ENCODE measurements around the gene CFAP97D2.

CFAP97D2 gene

DNA sequence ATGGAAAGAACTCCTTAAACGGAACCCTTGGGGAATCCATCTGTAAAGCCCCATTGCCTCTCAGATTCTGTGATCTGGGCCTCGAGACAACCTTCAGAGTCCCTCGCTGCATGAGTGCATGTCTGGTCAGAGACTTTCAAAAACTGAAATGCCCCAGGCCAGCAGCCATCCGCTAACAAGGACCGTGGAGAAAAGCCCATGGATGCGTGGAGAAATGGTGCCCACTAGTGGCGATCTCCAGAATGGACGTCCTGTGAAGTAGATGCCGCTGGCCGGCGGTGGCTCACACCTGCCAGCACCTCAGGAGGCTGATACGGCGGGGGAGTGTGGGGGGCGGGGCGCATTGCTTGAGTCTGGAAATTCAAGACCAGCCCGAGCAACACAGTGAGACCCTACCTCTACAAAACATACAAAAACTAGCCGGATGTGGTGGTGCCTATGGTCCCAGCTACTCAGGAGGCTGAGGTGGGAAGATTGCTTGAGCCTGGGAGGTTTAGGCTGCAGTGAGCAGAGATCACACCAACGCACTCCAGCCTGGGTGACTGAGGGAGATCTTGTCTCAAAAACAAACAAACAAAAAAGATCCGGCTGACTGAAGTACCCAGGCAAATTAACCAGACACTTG is 47.8 kb downstream of the CFAP97D2 start:
- no peaks in the 10 kb centered on the region for H3K27me3 Mint-ChIP-seq
- peaks cover 62% of the 10 kb centered on the region for H3K4me1 Mint-ChIP-seq
- ATAC-seq = peak; percentile 89
- no peak overlapping the region for H3K27ac Mint-ChIP-seq
- H3K4me3 Mint-ChIP-seq = peak overlapping the region in 1 of 2 donors; percentile 10
- no peaks in the 10 kb centered on the region for H3K9me3 Mint-ChIP-seq
- peak; percentile 82 to 85 for DNase-seq

DNA sequence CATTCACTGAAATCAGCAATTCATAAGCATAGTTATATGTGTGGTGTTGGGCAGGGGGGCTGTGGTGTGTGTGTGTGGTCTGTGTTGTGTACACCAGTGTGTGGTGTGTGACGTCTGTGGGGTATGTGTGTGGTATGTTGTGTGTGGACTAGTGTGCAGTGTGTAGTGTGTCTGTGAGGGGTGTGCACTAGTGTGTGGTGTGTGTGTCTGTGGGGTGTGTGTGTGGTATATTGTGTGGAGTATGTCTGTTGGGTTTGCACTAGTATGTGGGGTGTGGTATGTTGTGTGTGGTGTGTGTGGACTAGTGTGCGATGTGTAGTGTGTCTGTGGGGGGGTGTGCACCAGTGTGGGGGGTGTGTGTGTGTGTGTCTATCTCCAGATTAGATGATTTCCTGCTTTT is 48.5 kb downstream of the CFAP97D2 start:
- Mint-ChIP-seq H3K4me1 (peaks cover 55% of the 10 kb centered on the region), H3K9me3 (no peaks in the 10 kb centered on the region), H3K27ac (no peak overlapping the region), H3K27me3 (no peaks in the 10 kb centered on the region), H3K4me3 (no peak overlapping the region)
- no peak for DNase-seq
- no peak for ATAC-seq

DNA sequence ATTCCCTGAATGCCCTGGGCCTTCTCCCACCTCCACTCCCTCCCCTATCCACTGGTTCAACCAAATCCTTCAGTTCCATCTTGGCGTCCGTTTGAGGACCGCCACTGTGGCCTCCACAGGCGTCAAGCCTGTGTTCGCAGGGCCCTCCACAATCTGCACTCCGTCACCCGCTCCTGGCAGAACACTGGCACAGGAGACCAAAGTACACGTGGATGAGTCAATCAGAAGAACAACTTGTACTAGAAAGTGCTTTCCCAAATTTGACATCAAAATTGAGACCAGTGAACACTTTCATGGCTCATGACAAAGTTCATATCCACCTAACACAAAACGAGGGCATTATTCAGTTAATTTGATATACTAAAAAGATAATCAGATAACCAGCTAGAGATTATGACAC is 49.1 kb downstream of the CFAP97D2 start:
- Mint-ChIP-seq H3K4me1 (peaks cover 51% of the 10 kb centered on the region), H3K4me3 (no peak overlapping the region), H3K27ac (no peak overlapping the region), H3K27me3 (no peaks in the 10 kb centered on the region), H3K9me3 (no peaks in the 10 kb centered on the region)
- ATAC-seq (no peak), DNase-seq (no peak)

DNA sequence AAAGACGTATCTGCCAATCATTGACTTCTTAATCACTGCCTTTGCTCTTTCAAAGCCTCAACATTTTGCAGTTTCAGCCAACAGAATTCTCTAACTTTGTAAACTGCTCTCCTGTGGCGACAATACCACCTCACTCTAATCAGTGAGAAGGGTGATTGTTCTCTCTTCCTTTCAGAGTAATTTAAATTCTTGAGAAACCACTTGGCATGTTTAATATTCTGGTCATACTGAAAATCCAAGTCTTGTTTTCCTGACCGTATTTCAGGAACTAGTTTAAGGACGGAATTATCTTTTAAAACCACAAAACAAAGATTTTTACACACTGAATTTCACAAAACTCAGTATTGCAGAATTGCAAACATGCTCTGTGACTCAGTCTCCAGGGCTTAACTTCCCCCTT is 50.4 kb downstream of the CFAP97D2 start:
- ATAC-seq (no peak), DNase-seq (no peak)
- H3K4me1 Mint-ChIP-seq = peaks cover 49% of the 10 kb centered on the region
- no peak overlapping the region for H3K4me3 Mint-ChIP-seq
- H3K27ac Mint-ChIP-seq = no peak overlapping the region
- no peaks in the 10 kb centered on the region for H3K9me3 Mint-ChIP-seq
- no peaks in the 10 kb centered on the region for H3K27me3 Mint-ChIP-seq

DNA sequence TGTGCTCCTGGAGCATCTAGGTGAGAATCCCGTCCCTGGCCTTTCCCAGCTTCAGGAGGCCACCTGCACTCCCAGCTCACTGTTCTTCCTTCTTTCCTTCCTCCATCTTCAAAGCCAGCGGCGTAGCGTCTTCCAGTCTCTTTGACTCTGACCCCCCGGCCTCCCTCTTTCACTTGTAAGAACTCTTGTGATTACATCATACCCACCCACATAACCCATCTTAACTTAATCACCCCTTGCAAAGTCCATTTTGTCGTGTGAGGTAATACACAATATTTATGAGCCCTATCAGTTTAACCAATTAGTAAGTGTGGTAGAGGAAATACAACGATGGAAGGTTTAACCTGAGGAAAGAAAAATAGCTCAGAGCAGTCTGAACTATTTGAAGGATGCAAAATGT is 51.1 kb downstream of the CFAP97D2 start:
- ATAC-seq = no peak
- Mint-ChIP-seq H3K27me3 (no peaks in the 10 kb centered on the region), H3K9me3 (no peaks in the 10 kb centered on the region), H3K4me1 (peaks cover 46% of the 10 kb centered on the region), H3K27ac (peak overlapping the region; percentile 67 to 89), H3K4me3 (peak overlapping the region in 1 of 2 donors; percentile 39)
- no peak for DNase-seq

DNA sequence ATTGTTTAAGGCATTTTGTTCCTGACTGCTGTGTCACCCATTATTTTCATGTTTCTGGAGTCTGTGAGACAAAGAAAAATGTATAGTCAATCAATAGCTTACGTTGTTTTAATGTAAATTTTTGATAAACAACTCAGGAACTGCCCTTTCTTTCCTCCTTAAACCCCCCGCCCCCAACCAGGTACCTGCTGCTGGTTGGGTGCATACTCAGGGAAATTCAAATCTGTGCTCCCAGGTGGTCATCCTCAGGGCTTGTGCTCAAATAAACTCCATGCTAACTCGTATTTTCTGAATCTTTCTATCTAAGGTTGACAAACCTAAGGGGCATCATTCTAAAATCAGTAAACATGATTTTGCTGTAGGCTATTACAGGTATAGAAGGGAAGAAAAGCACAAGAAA is 51.5 kb downstream of the CFAP97D2 start:
- no peak overlapping the region for H3K4me3 Mint-ChIP-seq
- no peak for DNase-seq
- H3K9me3 Mint-ChIP-seq = no peaks in the 10 kb centered on the region
- peaks cover 46% of the 10 kb centered on the region for H3K4me1 Mint-ChIP-seq
- no peak overlapping the region for H3K27ac Mint-ChIP-seq
- ATAC-seq = no peak
- H3K27me3 Mint-ChIP-seq = no peaks in the 10 kb centered on the region

DNA sequence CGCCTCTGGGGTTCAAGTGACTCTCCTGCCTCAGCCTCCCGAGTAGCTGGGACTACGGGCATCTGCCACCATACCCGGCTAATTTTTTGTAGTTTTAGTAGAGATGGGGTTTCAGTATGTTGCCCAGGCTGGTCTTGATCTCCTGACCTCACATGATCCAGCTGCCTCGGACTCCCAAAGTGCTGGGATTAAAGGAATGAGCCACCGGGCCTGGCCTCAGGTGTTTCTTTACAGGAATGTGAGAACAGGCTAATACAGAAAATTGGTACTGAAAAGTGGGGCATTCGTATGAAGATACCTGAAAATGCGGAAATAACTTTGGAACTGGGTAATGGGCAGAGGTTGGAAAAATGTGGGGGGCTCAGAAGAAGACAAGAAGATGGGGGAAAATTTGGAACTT is 52.8 kb downstream of the CFAP97D2 start:
- no peak overlapping the region for H3K27ac Mint-ChIP-seq
- H3K27me3 Mint-ChIP-seq = no peaks in the 10 kb centered on the region
- DNase-seq (no peak), ATAC-seq (no peak)
- H3K9me3 Mint-ChIP-seq = no peaks in the 10 kb centered on the region
- peaks cover 39% of the 10 kb centered on the region for H3K4me1 Mint-ChIP-seq
- H3K4me3 Mint-ChIP-seq = no peak overlapping the region

DNA sequence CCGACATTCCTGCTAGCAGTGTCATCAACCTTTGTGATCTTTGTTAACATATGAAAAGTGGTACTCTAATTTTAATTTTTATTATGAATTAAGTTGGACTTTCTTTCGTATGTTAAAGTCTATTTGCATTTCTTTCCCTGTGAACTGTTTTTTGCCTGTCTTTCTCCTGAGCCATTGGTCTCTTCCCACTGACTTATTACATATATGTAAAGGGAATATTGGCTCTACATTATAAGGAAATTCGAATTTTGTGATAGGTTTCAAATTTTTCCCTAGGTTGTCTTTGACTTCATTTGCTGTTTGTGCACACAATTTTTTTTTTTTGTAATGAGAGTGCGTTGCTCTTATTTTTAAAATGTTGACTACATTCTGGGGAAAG is 55.2 kb downstream of the CFAP97D2 start:
- ATAC-seq = no peak
- H3K4me1 Mint-ChIP-seq = peaks cover 44% of the 10 kb centered on the region

DNA sequence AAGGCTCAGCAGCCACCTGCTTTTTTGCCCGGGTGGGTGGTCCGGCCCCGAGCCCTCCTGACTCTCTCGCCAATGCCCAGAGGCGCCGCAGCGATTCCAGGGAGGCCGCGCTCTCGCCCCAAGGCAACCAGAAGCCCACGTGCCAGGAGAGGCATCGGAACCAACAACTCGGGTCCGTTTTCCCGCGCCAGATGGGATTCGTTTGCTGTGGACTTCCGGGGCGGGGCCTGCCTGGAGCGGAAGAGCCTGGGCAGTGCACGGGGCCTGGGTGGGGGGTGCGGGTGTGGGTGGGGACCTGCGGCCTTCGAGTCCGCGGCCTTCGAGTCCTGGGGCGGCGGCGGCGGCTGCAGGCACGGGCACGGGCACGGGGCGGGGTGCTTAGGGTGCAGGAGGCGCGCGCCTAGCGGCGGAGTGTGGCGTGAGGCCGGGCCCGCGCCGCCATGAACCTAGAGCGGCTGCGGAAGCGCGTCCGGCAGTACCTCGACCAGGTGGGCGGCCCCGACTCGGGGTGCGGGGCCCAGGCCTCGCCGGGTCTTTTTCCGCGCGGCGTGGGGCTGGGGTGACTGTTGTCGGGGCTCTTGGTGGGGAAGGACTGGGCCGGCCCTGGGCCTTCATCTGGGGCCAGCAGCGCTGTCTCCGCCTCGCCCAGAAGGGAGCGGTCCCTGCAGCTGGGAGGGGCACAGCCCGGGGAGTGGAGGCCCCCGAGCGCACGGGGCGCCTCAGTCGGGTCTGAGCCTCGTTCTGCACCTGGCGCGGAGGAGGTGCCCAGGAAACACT is 55.8 kb downstream of the CFAP97D2 start, which contains the start of gene CDC16:
TSS of gene CDC16 (plus strand) at position 253 of the 777 bp plus-strand sequence. CDS start at position 441, 188 bp downstream.
- Mint-ChIP-seq H3K4me3 (peak within 1 kb of the TSS; percentile 88 to 93), H3K4me1 (peaks cover 40% of the 10 kb centered on the region)
- ATAC-seq = peak; percentile 95

More for the DNA sequence above, 55.2 kb downstream of the CFAP97D2 start:
- no peak for DNase-seq
- Mint-ChIP-seq H3K9me3 (no peaks in the 10 kb centered on the region), H3K27ac (peak overlapping the region; percentile 93 to 95), H3K27me3 (no peaks in the 10 kb centered on the region), H3K4me3 (peak overlapping the region; percentile 88 to 93)

DNA sequence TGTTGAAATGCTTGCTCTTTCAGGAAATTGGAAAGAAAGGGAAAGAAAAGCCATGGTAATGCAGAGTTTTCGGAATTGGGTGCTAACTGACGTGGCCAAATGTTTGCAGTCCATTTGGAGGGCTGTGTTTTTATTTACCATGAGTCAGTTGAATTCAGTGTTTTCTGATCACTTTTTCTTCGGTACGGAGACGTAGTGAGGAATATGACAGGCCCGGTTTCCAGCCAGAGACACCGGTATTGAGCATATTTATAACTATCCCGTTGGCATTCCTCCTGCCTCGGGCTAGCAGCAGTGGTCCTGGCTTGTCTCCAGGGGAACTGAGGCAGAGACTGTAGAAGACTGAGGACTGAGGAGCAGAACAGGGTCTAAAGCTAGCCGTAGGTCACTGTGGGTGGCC is 56.6 kb downstream of the CFAP97D2 start:
- no peak for ATAC-seq
- Mint-ChIP-seq H3K27ac (peak overlapping the region; percentile 93 to 95), H3K4me3 (peak overlapping the region; percentile 88 to 93), H3K9me3 (no peaks in the 10 kb centered on the region), H3K27me3 (no peaks in the 10 kb centered on the region), H3K4me1 (peaks cover 31% of the 10 kb centered on the region)
- no peak for DNase-seq

More for the DNA sequence above, 55.8 kb downstream of the CFAP97D2 start, which contains the start of gene CDC16:
- Mint-ChIP-seq H3K27me3 (no peaks in the 10 kb centered on the region), H3K9me3 (no peaks in the 10 kb centered on the region), H3K27ac (peak within 1 kb of the TSS; percentile 93 to 95)
- peak; percentile 81 to 91 for DNase-seq

DNA sequence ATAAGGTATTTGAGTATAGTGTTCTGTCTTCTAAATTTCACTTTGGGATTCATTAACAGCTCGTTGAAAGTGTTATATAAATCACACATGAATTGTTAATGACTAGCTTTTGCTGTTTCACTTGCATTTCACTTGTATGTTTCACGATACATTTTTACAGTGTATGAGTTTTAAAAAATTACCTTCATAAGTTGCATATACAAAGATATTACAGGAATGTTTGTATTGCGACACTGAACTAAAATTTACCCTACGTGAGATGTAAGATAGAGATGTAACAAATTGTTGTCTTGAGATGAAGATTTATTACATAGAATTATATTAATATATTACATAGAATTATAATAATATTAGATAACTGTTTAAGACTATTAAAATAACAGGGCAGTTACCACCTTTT is 57.2 kb downstream of the CFAP97D2 start:
- ATAC-seq = no peak
- no peak for DNase-seq
- no peaks in the 10 kb centered on the region for H3K27me3 Mint-ChIP-seq
- peaks cover 29% of the 10 kb centered on the region for H3K4me1 Mint-ChIP-seq
- H3K27ac Mint-ChIP-seq = peak overlapping the region in 1 of 2 donors; percentile 93
- H3K4me3 Mint-ChIP-seq = peak overlapping the region; percentile 88 to 93
- no peaks in the 10 kb centered on the region for H3K9me3 Mint-ChIP-seq

DNA sequence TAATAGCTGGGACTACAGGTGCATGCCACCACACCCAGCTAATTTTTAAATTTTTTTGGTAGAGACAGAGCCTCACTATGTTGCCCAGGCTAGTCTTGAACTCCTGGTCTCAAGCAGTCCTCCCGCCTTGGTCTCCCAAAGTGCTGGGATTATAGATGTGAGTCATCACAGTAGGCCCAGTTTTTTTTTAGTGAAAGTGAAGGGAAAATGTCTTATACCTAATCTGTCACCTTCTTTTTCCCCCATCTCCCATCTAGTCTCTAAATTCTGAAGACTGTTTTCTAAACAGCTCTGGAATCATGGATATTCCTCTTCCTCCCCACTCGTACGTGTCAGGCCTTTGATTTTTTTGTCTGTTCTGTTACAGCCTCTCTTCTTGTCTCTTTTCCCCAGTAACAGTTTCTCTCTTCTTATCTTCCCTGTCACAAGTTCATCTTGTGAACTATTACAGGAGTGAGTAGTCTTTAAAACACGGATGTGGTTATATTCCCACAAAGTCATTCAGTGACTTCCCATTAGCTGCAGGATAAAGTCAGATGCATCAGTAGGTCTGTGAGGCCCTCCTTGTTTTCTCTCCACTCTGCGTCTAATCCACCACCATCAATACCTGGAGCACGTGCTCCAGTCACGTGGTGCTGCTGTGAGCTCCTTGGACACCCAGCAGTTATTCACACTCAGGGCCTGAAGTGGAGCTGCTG is 58.5 kb downstream of the CFAP97D2 start:
- H3K27me3 Mint-ChIP-seq = no peaks in the 10 kb centered on the region
- DNase-seq (no peak), ATAC-seq (no peak)
- H3K4me3 Mint-ChIP-seq = no peak overlapping the region
- no peak overlapping the region for H3K27ac Mint-ChIP-seq
- peaks cover 29% of the 10 kb centered on the region for H3K4me1 Mint-ChIP-seq
- no peaks in the 10 kb centered on the region for H3K9me3 Mint-ChIP-seq

DNA sequence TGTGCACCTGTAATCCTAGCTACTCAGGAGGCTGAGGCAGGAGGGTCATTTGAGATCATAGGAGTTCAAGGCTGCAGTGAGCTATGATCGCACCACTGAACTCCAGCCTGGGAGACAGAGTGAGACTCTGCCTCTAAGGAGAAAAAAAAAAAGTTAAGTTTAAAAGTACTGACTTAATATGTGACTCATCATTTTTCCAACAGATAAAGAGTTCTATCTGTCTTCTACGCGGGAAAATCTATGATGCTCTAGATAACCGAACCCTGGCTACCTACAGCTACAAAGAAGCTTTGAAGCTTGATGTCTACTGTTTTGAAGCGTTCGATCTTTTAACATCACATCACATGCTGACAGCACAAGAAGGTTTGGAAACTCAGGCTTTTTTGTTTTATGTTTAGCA is 62.9 kb downstream of the CFAP97D2 start:
- DNase-seq = no peak
- Mint-ChIP-seq H3K4me1 (peaks cover 11% of the 10 kb centered on the region), H3K4me3 (no peak overlapping the region), H3K27ac (no peak overlapping the region), H3K27me3 (no peaks in the 10 kb centered on the region), H3K9me3 (no peaks in the 10 kb centered on the region)
- ATAC-seq = no peak

DNA sequence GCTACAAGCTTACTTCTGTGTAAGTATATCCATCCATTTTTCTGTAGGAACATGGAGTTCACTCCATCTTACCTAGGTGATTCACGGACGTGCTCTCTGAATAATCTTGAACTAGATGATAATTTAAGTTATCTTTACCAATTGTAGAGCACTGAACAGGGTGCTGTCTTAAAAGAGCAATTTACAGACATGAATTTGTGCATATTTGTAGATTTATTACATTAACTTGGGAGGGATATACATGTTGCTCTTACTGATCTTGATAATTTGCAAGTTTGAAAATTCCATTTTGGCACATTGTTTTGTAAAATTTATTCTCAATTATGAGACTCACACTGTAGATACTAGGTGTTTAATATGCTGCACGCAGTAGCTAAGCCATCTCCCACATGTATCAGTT is 64.9 kb downstream of the CFAP97D2 start:
- no peaks in the 10 kb centered on the region for H3K4me1 Mint-ChIP-seq
- no peaks in the 10 kb centered on the region for H3K9me3 Mint-ChIP-seq
- no peak overlapping the region for H3K4me3 Mint-ChIP-seq
- no peaks in the 10 kb centered on the region for H3K27me3 Mint-ChIP-seq
- ATAC-seq (no peak), DNase-seq (no peak)
- no peak overlapping the region for H3K27ac Mint-ChIP-seq

DNA sequence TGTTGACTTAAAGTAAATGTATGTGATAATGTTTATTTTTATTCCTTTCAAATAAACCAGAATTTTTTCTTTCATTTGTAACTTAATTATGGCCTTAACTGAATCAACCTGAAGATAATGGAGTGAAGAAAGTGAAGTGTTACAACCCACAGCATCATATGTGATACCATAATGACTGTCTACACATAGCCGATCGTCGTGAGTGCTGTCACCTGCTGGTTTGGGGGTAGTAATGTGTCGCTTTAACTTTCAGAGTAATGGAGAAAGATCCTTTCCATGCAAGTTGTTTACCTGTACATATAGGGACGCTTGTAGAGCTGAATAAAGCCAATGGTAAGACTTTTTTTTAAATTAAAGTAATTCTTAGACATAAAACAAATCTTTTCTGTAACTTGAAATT is 65.6 kb downstream of the CFAP97D2 start:
- H3K27me3 Mint-ChIP-seq = no peaks in the 10 kb centered on the region
- H3K4me1 Mint-ChIP-seq = no peaks in the 10 kb centered on the region
- H3K4me3 Mint-ChIP-seq = no peak overlapping the region
- H3K27ac Mint-ChIP-seq = peak overlapping the region in 1 of 2 donors; percentile 22
- ATAC-seq (no peak), DNase-seq (no peak)
- H3K9me3 Mint-ChIP-seq = no peaks in the 10 kb centered on the region

DNA sequence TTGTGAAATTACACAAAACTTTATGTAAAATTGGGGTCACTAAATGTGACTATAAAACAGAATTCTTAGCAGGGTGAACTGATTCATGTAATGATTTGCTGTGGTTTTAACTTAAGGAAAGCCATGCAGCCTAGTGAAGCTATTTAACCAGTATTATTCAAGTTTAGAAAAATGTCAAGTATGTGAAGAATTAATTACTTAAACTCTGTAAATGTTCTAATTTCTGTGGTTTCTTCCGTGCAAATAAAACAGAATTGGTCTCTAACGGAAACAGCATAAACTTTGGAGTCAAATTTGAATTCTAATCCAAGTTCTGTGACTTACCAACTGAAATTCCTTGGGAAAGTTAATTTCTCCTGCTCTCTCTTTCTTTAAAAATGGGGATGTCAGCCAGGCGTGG is 69.0 kb downstream of the CFAP97D2 start:
- DNase-seq (no peak), ATAC-seq (no peak)
- H3K4me3 Mint-ChIP-seq = no peak overlapping the region
- H3K9me3 Mint-ChIP-seq = no peaks in the 10 kb centered on the region
- H3K27me3 Mint-ChIP-seq = no peaks in the 10 kb centered on the region
- no peaks in the 10 kb centered on the region for H3K4me1 Mint-ChIP-seq
- no peak overlapping the region for H3K27ac Mint-ChIP-seq

All from stimulated activated naive CD8-positive, alpha-beta T cell treated with anti-CD3 and anti-CD28 coated beads, Interleukin-15, amount 100 ng/mL, for 72 hours (primary cell).